Esophagus muscularis mucosa (tissue), 4 donors: ENCODE results near the gene FAM124B. TPM values are rescaled to one million over a fixed set of nuclear protein-coding genes. Genes with fewer than 3 reads are reported as not detected.

Experiments
- DNase-seq: peaks from one replicate; pipeline ENCODE4 v3.0.0-alpha.2; 2017; ENCODE audit errors: extremely low spot score
- H3K27ac ChIP-seq, 4 donors: fragments of 200-600 bp; sonication (generic); replicated peaks in 1 of 4; 1 replicate in 3 of 4; 2 replicates in 1 of 4; pipeline ENCODE4 v1.5.1; 2016 to 2019; ENCODE audit warnings: mild to moderate bottlenecking in 1 of 4
- H3K27me3 ChIP-seq, 4 donors: fragments of 200-600 bp; sonication (generic); one replicate each; pipeline versions ENCODE4 v1.5.1 to v1.6.0; 2016 to 2019
- H3K36me3 ChIP-seq, 4 donors: fragments of 200-600 bp; sonication (generic); one replicate each; pipeline ENCODE4 v1.5.1; 2016 to 2019
- H3K4me1 ChIP-seq, 4 donors: fragments of 200-600 bp; sonication (generic); one replicate each; pipeline ENCODE4 v1.5.1; 2016 to 2019
- H3K4me3 ChIP-seq, 4 donors: fragments of 200-600 bp; sonication (generic); 1 replicate in 2 of 4; 2 replicates in 2 of 4; pipeline ENCODE4 v1.5.1; 2016 to 2019; ENCODE audit warnings: mild to moderate bottlenecking in 4 of 4, moderate library complexity in 1 of 4
- H3K9me3 ChIP-seq, 4 donors: fragments of 200-600 bp; sonication (generic); 1 replicate in 3 of 4; 2 replicates in 1 of 4; pipeline ENCODE4 v1.5.1; 2016 to 2019
- CTCF ChIP-seq, 3 experiments: fragments of 200-600 bp in 2 of 3; fragments of 450-650 bp in 1 of 3; sonication (generic) in 2 of 3; IDR thresholded peaks; one replicate each; pipeline ENCODE4 v1.5.1; 2017 to 2019; ENCODE audit warnings: antibody characterized with exemption in 3 of 3, mild to moderate bottlenecking in 2 of 3, moderate library complexity in 1 of 3
- EP300 ChIP-seq: sonication (generic); formaldehyde crosslinking; IDR thresholded peaks from one replicate; pipeline ENCODE4 v1.6.1; 2017; ENCODE audit warnings: antibody characterized with exemption
- POLR2A ChIP-seq: fragments of 450-650 bp; IDR thresholded peaks from one replicate; pipeline ENCODE4 v1.6.1; 2017; ENCODE audit warnings: antibody characterized with exemption, moderate library complexity, mild to moderate bottlenecking, low read depth
- POLR2AphosphoS5 ChIP-seq, 2 donors: sonication (generic); formaldehyde crosslinking; IDR thresholded peaks; one replicate each; pipeline ENCODE4 v1.6.1; 2017; ENCODE audit warnings: antibody characterized with exemption in 2 of 2
- WGBS: methylation state at CpG from one replicate; pipeline ENCODE4 v1.1.5; 2018; 5-methylcytosine and 5-hydroxymethylcytosine counted together
- intact Hi-C: fragments of 100-400 bp; cut with DNase I; formaldehyde crosslinking; loops from one replicate; pipeline ENCODE4 v1.15.1; 2023
- total RNA-seq, 4 donors: library from RNA; depleted of rRNA; stranded (reverse); fragments of >200 nt; gene quantifications; one replicate each; pipeline versions ENCODE4 v1.1.0 to v1.2.1, GENCODE V29; 2016

FAM124B gene
- total RNA-seq, 4 donors from 2014 or later = 2.3 to 6.2 (median 3.7) TPM

GRCh38 chr2:224379986-224380385 is 21.9 kb downstream of the FAM124B start:
- H3K4me3 ChIP-seq = no peak overlapping the region
- 100% methylated on average over 1 of the region's 1 CpG for WGBS
- peaks cover 0 to 8% (median 0%) of the 10 kb centered on the region in 4 donors for H3K36me3 ChIP-seq
- peaks cover 0 to 19% (median 6%) of the 10 kb centered on the region in 4 donors for H3K4me1 ChIP-seq
- H3K27me3 ChIP-seq = no peaks in the 10 kb centered on the region
- H3K27ac ChIP-seq = no peak overlapping the region
- intact Hi-C loops = no loop called here
- H3K9me3 ChIP-seq = no peaks in the 10 kb centered on the region
- TF ChIP-seq POLR2AphosphoS5 (IDR thresholded peaks at IDR 0.05) = no peak
- TF ChIP-seq CTCF (IDR thresholded peaks at IDR 0.05) = no peak
- TF ChIP-seq POLR2A = no peak
- no peak for TF ChIP-seq EP300
- DNase-seq = no peak

DNA sequence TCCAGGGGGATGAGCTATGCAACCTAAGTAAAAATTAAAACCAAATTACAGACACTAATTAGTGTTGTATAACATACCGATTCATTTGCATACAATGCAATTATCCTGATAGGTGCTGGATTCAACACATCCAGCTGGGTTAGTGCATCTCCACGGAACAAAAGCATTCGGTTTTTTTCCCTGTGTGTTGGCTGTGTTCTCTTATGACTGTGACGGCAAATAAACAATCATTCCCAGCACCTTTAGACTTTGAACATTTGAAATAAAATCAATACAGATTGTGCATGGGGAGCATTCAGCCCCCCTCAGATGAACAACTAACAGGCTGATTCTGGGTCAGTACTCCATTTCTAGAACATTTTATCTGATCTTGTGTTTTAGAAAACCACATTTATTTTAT is 22.7 kb downstream of the FAM124B start:
- WGBS = 89% methylated on average over 4 of the region's 4 CpGs
- Histone ChIP-seq H3K27ac (no peak overlapping the region), H3K9me3 (no peaks in the 10 kb centered on the region), H3K4me1 (peaks cover 0 to 19% (median 6%) of the 10 kb centered on the region in 4 donors), H3K4me3 (no peak overlapping the region), H3K36me3 (peaks cover 0 to 8% (median 0%) of the 10 kb centered on the region in 4 donors), H3K27me3 (no peaks in the 10 kb centered on the region)
- no peak for DNase-seq
- TF ChIP-seq CTCF (IDR thresholded peaks at IDR 0.05) = no peak
- no peak for TF ChIP-seq POLR2AphosphoS5 (IDR thresholded peaks at IDR 0.05)
- TF ChIP-seq EP300 = no peak
- no peak for TF ChIP-seq POLR2A
- intact Hi-C loops = no loop called here

DNA sequence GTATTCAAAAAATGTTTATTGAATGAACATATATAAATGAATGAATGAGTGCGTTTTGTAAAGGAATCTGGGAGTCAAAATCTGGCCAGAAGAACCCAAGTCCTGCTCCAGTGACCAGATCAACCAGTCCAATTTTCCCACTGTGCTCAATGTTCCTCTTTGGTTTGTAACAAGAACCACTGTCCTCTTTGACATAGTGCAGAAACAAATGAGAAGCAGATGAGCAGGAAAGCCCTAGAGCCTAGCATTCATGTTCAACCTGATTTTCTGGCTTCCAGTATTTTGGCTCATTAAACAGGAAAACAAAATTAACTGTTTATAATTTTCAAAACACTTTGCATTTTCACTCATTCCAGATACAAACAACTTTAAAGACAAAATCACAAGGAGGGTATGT is 23.2 kb downstream of the FAM124B start:
- Histone ChIP-seq H3K4me3 (no peak overlapping the region), H3K27ac (no peak overlapping the region), H3K36me3 (peaks cover 0 to 8% (median 0%) of the 10 kb centered on the region in 4 donors), H3K27me3 (no peaks in the 10 kb centered on the region), H3K9me3 (no peaks in the 10 kb centered on the region), H3K4me1 (peaks cover 0 to 19% (median 6%) of the 10 kb centered on the region in 4 donors)
- TF ChIP-seq POLR2A (no peak), CTCF (IDR thresholded peaks at IDR 0.05) (no peak), EP300 (no peak), POLR2AphosphoS5 (IDR thresholded peaks at IDR 0.05) (no peak)
- intact Hi-C loops = no loop called here
- WGBS = 89% methylated on average over 1 of the region's 1 CpG
- no peak for DNase-seq

DNA sequence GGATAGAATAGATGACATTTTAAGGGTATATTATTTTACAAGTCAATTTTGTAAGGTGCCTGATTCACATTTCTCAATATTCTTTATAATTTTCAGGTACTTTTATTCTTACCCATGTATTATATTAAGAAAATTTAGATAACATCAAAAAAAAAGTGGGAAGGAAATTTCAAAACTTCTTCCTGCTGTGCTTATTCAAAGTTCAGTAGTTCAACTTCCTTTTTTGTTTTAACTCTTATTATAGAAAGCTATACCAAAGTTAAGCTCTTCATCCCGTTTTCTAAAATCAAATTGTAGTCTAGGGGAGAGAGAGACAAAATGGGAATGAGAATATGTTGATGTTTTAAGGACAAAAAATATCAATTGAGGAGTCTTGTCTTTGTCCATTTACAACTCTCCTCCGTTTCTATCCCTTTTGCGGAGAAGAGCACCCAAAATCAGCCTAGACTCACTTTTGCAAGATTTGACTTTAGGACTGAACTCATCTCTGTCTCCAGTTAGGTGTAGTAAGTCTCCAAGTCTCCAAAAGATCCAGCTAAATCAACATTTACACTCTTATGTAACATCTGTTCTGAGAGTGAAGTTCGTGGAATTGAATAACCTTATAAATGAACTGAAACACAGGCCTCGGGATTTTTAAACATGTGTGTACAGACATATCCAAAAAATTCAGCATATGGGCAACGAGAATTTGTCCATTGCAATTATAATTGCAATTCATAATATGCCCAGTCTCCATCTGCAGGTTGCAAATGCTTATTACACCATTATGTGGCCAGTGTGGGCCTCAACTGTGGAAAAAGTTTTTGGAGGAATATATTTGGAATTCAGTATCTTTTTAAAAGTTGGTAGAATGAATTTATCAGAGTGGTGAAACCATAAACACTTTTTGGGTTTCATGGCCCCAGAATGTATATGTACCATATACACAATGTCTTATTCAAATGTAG is 23.9 kb downstream of the FAM124B start:
- no peaks in the 10 kb centered on the region for H3K27me3 ChIP-seq
- peaks cover 0 to 8% (median 0%) of the 10 kb centered on the region in 4 donors for H3K36me3 ChIP-seq
- TF ChIP-seq POLR2AphosphoS5 (IDR thresholded peaks at IDR 0.05) (no peak), CTCF (IDR thresholded peaks at IDR 0.05) (no peak), EP300 (no peak), POLR2A (no peak)
- H3K4me1 ChIP-seq = peaks cover 0 to 17% (median 6%) of the 10 kb centered on the region in 4 donors
- intact Hi-C loops = no loop called here
- no peaks in the 10 kb centered on the region for H3K9me3 ChIP-seq
- WGBS = 72% methylated on average over 6 of the region's 6 CpGs
- H3K4me3 ChIP-seq = no peak overlapping the region
- DNase-seq = no peak
- no peak overlapping the region for H3K27ac ChIP-seq
